Neural cell (in vitro differentiated cells): ENCODE results near the gene ARHGAP10. TPM values are rescaled to one million over a fixed set of nuclear protein-coding genes. Genes with fewer than 3 reads are reported as not detected.

ENCODE experiments used
- H2AFZ ChIP-seq: fragments of 200-600, 300-800 bp; sonication (generic), shearing (Covaris generic); 2 replicates; pipeline ENCODE4 v1.6.0; 2014; ENCODE audit warnings: low read depth, mild to moderate bottlenecking, antibody characterized with exemption, low read length, moderate library complexity
- H3F3A ChIP-seq: fragments of 200-600 bp; shearing (Covaris generic); 2 replicates; pipeline ENCODE4 v1.6.1; 2016; ENCODE audit warnings: mild to moderate bottlenecking, moderate library complexity, mixed read lengths, antibody characterized with exemption, low read length; ENCODE audit not compliant: insufficient read depth, poor library complexity, severe bottlenecking
- H3K27ac ChIP-seq: fragments of 200-600, 300-800 bp; sonication (generic), shearing (Covaris generic); 2 replicates; pipeline ENCODE4 v1.5.1; 2014; ENCODE audit warnings: mild to moderate bottlenecking, low read length, moderate library complexity
- H3K27me3 ChIP-seq: fragments of 300-800, 200-600 bp; sonication (generic), shearing (Covaris generic); 2 replicates; pipeline ENCODE4 v1.6.0; 2014; ENCODE audit warnings: mild to moderate bottlenecking, low read depth, low read length, moderate library complexity; ENCODE audit not compliant: insufficient read depth
- H3K36me3 ChIP-seq: fragments of 300-800, 200-600 bp; sonication (generic), shearing (Covaris generic); 2 replicates; pipeline ENCODE4 v1.5.1; 2014; ENCODE audit warnings: mild to moderate bottlenecking, antibody characterized with exemption, low read length, moderate library complexity; ENCODE audit not compliant: insufficient read depth
- H3K4me2 ChIP-seq: fragments of 300-800, 200-600 bp; sonication (generic), shearing (Covaris generic); 2 replicates; pipeline ENCODE4 v1.6.0; 2014; ENCODE audit warnings: mild to moderate bottlenecking, low read length
- H3K4me3 ChIP-seq: fragments of 300-800, 200-600 bp; sonication (generic), shearing (Covaris generic); 2 replicates; pipeline ENCODE4 v1.5.1; 2014; ENCODE audit warnings: mild to moderate bottlenecking, low read length, moderate library complexity
- H3K79me2 ChIP-seq: fragments of 200-600 bp; shearing (Covaris generic); replicated peaks from 2 replicates; pipeline ENCODE4 v1.6.0; 2014; ENCODE audit warnings: mild to moderate bottlenecking, low read length, moderate library complexity; ENCODE audit not compliant: insufficient read depth
- H3K9ac ChIP-seq: fragments of 300-800, 200-600 bp; sonication (generic), shearing (Covaris generic); 2 replicates; pipeline ENCODE4 v1.6.1; 2016; ENCODE audit warnings: mild to moderate bottlenecking, low read length, mixed read lengths
- H3K9me2 ChIP-seq: fragments of 200-600 bp; shearing (Covaris generic); 2 replicates; pipeline ENCODE4 v1.6.1; 2016; ENCODE audit warnings: mild to moderate bottlenecking, low read length, mixed read lengths; ENCODE audit not compliant: insufficient read depth
- H3K9me3 ChIP-seq: fragments of 200-600, 300-800 bp; sonication (generic), shearing (Covaris generic); 2 replicates; pipeline ENCODE4 v1.6.1; 2016; ENCODE audit warnings: mild to moderate bottlenecking, mixed run types, low read length, moderate library complexity, mixed read lengths
- H4K20me1 ChIP-seq: fragments of 200-600 bp; shearing (Covaris generic); 2 replicates; pipeline ENCODE4 v1.6.1; 2016; ENCODE audit warnings: mild to moderate bottlenecking, mixed run types; ENCODE audit not compliant: insufficient read depth
- EP300 ChIP-seq: fragments of 450-650 bp; conservative IDR thresholded peaks from 2 replicates; pipeline ENCODE4 v1.6.1; 2014; ENCODE audit warnings: antibody characterized with exemption, mild to moderate bottlenecking, moderate library complexity; ENCODE audit not compliant: poor library complexity, severe bottlenecking
- EZH2 ChIP-seq: fragments of 200-600, 300-800 bp; shearing (Covaris generic), sonication (generic); IDR thresholded peaks from 2 replicates; pipeline ENCODE4 v1.6.1; 2014; ENCODE audit warnings: antibody characterized with exemption, low read length, borderline replicate concordance, mild to moderate bottlenecking; ENCODE audit not compliant: insufficient read depth, poor library complexity, severe bottlenecking
- MXI1 ChIP-seq: fragments of 450-650 bp; conservative IDR thresholded peaks from 2 replicates; pipeline ENCODE4 v1.6.1; 2014; ENCODE audit warnings: antibody characterized with exemption, mild to moderate bottlenecking; ENCODE audit not compliant: poor library complexity, severe bottlenecking
- POLR2AphosphoS5 ChIP-seq: IDR thresholded peaks from 2 replicates; pipeline ENCODE4 v1.6.1; 2012
- RAD21 ChIP-seq: fragments of 450-650 bp; conservative IDR thresholded peaks from 2 replicates; pipeline ENCODE4 v1.6.1; 2014; ENCODE audit warnings: antibody characterized with exemption, mild to moderate bottlenecking, moderate library complexity
- REST ChIP-seq: IDR thresholded peaks from 2 replicates; pipeline ENCODE4 v1.6.1; 2012; ENCODE audit warnings: borderline replicate concordance
- SMC3 ChIP-seq: fragments of 450-650 bp; conservative IDR thresholded peaks from 2 replicates; pipeline ENCODE4 v1.6.1; 2014; ENCODE audit warnings: antibody characterized with exemption, mild to moderate bottlenecking, moderate library complexity; ENCODE audit not compliant: poor library complexity
- TAF1 ChIP-seq: IDR thresholded peaks from 2 replicates; pipeline ENCODE4 v1.6.1; 2012; ENCODE audit warnings: low read depth
- polyA plus RNA-seq: library from polyadenylated mRNA; depleted of rRNA; stranded (reverse); fragments of >200 nt; gene quantifications from 2 replicates; pipeline ENCODE4 v1.2.3, GENCODE V29; 2014
- TF ChIP-seq, protein P1 (sequence below): fragments of 450-650 bp; IDR thresholded peaks from 2 replicates; pipeline ENCODE4 v1.5.1; 2014; ENCODE audit warnings: antibody characterized with exemption, mild to moderate bottlenecking, moderate library complexity; ENCODE audit not compliant: poor library complexity, severe bottlenecking

The ARHGAP10 gene
- polyA plus RNA-seq, 1 donor from 2014 or later: 1.2 TPM

DNA sequence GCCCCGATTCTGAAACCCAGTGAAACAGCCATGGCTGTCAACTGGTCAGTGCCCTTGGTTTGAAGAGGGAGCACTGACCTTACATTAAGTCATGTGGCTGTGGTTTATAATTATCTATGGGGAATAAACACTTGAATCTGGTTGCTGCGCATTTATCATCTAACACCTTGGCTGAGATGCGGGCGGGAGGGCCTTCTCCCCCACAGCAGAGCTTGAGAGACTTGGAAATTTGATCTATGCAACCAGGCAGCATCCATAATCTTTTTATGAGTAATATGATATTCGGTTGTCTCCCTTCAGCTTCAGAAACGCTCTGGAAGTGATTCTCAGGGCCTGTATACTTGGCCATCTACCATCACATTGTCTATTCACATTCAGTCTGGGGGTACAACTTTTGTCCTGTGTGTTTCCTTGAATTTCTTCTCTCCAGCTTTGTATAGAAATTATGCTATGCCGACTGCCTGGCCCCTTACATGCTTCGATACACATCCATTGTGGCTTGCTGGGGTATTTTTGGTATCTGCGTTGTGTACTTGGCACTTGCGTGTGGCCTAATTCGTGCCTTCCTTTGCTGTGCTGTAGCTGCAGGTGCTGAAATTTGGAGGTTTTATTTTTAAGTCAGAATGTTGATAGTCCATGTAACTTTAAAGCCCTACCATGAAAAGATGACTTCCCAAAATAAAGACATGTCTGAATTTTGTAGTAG is 321.6 kb downstream of the ARHGAP10 start:
- Histone ChIP-seq H3K79me2 (no peaks in the 10 kb centered on the region), H3K27me3 (no peaks in the 10 kb centered on the region), H3K9me2 (no peaks in the 10 kb centered on the region), H3K27ac (no peak overlapping the region), H3K9ac (no peak overlapping the region), H3K9me3 (no peaks in the 10 kb centered on the region), H3F3A (no peaks in the 10 kb centered on the region), H2AFZ (no peak overlapping the region), H4K20me1 (no peaks in the 10 kb centered on the region), H3K4me3 (no peak overlapping the region), H3K36me3 (no peaks in the 10 kb centered on the region), H3K4me2 (no peak overlapping the region)
- TF ChIP-seq, protein P1, sequence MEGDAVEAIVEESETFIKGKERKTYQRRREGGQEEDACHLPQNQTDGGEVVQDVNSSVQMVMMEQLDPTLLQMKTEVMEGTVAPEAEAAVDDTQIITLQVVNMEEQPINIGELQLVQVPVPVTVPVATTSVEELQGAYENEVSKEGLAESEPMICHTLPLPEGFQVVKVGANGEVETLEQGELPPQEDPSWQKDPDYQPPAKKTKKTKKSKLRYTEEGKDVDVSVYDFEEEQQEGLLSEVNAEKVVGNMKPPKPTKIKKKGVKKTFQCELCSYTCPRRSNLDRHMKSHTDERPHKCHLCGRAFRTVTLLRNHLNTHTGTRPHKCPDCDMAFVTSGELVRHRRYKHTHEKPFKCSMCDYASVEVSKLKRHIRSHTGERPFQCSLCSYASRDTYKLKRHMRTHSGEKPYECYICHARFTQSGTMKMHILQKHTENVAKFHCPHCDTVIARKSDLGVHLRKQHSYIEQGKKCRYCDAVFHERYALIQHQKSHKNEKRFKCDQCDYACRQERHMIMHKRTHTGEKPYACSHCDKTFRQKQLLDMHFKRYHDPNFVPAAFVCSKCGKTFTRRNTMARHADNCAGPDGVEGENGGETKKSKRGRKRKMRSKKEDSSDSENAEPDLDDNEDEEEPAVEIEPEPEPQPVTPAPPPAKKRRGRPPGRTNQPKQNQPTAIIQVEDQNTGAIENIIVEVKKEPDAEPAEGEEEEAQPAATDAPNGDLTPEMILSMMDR: no peak
- no peak for TF ChIP-seq REST
- TF ChIP-seq EP300: no peak
- no peak for TF ChIP-seq EZH2
- no peak for TF ChIP-seq POLR2AphosphoS5
- TF ChIP-seq TAF1: no peak
- TF ChIP-seq RAD21: no peak
- TF ChIP-seq SMC3: no peak
- no peak for TF ChIP-seq MXI1

DNA sequence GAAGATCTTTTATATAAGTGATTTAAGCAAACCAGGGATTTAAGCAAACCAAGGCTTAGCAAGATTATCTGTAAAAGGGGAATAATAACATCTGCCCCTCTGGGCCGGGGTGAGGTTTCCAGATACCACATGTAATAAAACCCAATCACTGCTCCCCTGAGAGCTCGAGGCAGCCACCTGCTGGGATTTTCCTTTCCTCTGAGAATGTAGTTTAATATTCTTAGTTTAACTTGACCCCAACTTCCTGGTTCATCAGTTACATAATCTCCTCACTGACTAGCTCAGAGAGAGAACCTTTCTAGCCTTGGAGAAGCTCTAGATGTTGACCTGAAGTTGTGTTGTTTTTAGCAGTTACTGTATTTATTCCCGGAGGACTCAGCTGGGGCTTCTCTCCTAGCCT is 322.4 kb downstream of the ARHGAP10 start:
- Histone ChIP-seq H3K4me2 (no peak overlapping the region), H2AFZ (no peak overlapping the region), H3K27ac (no peak overlapping the region), H4K20me1 (no peaks in the 10 kb centered on the region), H3F3A (no peaks in the 10 kb centered on the region), H3K4me3 (no peak overlapping the region), H3K79me2 (no peaks in the 10 kb centered on the region), H3K9me2 (no peaks in the 10 kb centered on the region), H3K9ac (no peak overlapping the region), H3K36me3 (no peaks in the 10 kb centered on the region), H3K9me3 (no peaks in the 10 kb centered on the region), H3K27me3 (no peaks in the 10 kb centered on the region)
- TF ChIP-seq MXI1 (no peak), POLR2AphosphoS5 (no peak), EP300 (no peak), REST (no peak), EZH2 (no peak), SMC3 (no peak), TAF1 (no peak), RAD21 (no peak)
- TF ChIP-seq, protein P1: no peak
